ENCODE measurements around the gene CXCL8.
A peak's percentile ranks its signal among the peaks of the same experiment; 100 is the strongest.

CXCL8 gene

GRCh38 chr4:73725510-73725909 lies 14.9 kb upstream of the CXCL8 start:
- DNase-seq (ENCODE audit: low spot score in 2 of 2): no peak
- in situ Hi-C loops (cut with MboI; ENCODE audit: low sequenced_read_pairs): no loop called here
- Histone ChIP-seq H3K4me3 (no peak overlapping the region), H3K27me3 (ENCODE audit: low read depth) (no peaks in the 10 kb centered on the region), H3K9me3 (no peaks in the 10 kb centered on the region), H3K36me3 (replicated peaks) (no peaks in the 10 kb centered on the region), H3K4me1 (no peaks in the 10 kb centered on the region)

GRCh38 chr4:73725985-73726384 lies 14.4 kb upstream of the CXCL8 start:
- no peak overlapping the region for H3K4me3 ChIP-seq
- in situ Hi-C loops (cut with MboI; ENCODE audit: low sequenced_read_pairs): no loop called here
- H3K36me3 ChIP-seq (replicated peaks): no peaks in the 10 kb centered on the region
- H3K27me3 ChIP-seq (ENCODE audit: low read depth): no peaks in the 10 kb centered on the region
- no peaks in the 10 kb centered on the region for H3K4me1 ChIP-seq
- no peak for DNase-seq (ENCODE audit: low spot score in 2 of 2)
- H3K9me3 ChIP-seq: no peaks in the 10 kb centered on the region

- no peak for DNase-seq (ENCODE audit: low spot score in 2 of 2)
- Histone ChIP-seq H3K4me1 (no peaks in the 10 kb centered on the region), H3K27me3 (ENCODE audit: low read depth) (no peaks in the 10 kb centered on the region), H3K4me3 (no peak overlapping the region), H3K9me3 (no peaks in the 10 kb centered on the region), H3K36me3 (replicated peaks) (no peaks in the 10 kb centered on the region)
- in situ Hi-C loops (cut with MboI; ENCODE audit: low sequenced_read_pairs): no loop called here
Observed at GRCh38 chr4:73727685-73728084, 12.7 kb upstream of the CXCL8 start.

GRCh38 chr4:73728091-73728741 lies 12.2 kb upstream of the CXCL8 start:
- Histone ChIP-seq H3K9me3 (no peaks in the 10 kb centered on the region), H3K27me3 (ENCODE audit: low read depth) (no peaks in the 10 kb centered on the region), H3K36me3 (replicated peaks) (no peaks in the 10 kb centered on the region), H3K4me1 (no peaks in the 10 kb centered on the region), H3K4me3 (no peak overlapping the region)
- in situ Hi-C loops (cut with MboI; ENCODE audit: low sequenced_read_pairs): no loop called here
- DNase-seq (ENCODE audit: low spot score in 2 of 2): no peak

GRCh38 chr4:73729534-73730165 lies 10.7 kb upstream of the CXCL8 start:
- Histone ChIP-seq H3K36me3 (replicated peaks) (no peaks in the 10 kb centered on the region), H3K4me1 (no peaks in the 10 kb centered on the region), H3K27me3 (ENCODE audit: low read depth) (no peaks in the 10 kb centered on the region), H3K4me3 (no peak overlapping the region), H3K9me3 (no peaks in the 10 kb centered on the region)
- in situ Hi-C loops (cut with MboI; ENCODE audit: low sequenced_read_pairs): no loop called here
- peak; percentile 51 to 55 for DNase-seq (ENCODE audit: low spot score in 2 of 2)

GRCh38 chr4:73730292-73730691 lies 10.1 kb upstream of the CXCL8 start:
- H3K4me1 ChIP-seq: no peaks in the 10 kb centered on the region
- DNase-seq (ENCODE audit: low spot score in 2 of 2): no peak
- H3K9me3 ChIP-seq: no peaks in the 10 kb centered on the region
- no peaks in the 10 kb centered on the region for H3K36me3 ChIP-seq (replicated peaks)
- H3K4me3 ChIP-seq: no peak overlapping the region
- in situ Hi-C loops (cut with MboI; ENCODE audit: low sequenced_read_pairs): no loop called here
- H3K27me3 ChIP-seq (ENCODE audit: low read depth): no peaks in the 10 kb centered on the region

- Histone ChIP-seq H3K4me3 (no peak overlapping the region), H3K27me3 (ENCODE audit: low read depth) (no peaks in the 10 kb centered on the region), H3K9me3 (no peaks in the 10 kb centered on the region), H3K4me1 (no peaks in the 10 kb centered on the region), H3K36me3 (replicated peaks) (no peaks in the 10 kb centered on the region)
- no peak for DNase-seq (ENCODE audit: low spot score in 2 of 2)
- in situ Hi-C loops (cut with MboI; ENCODE audit: low sequenced_read_pairs): no loop called here
Observed at GRCh38 chr4:73730867-73731266, 9.5 kb upstream of the CXCL8 start.

GRCh38 chr4:73731968-73732610 lies 8.3 kb upstream of the CXCL8 start:
- no peaks in the 10 kb centered on the region for H3K36me3 ChIP-seq (replicated peaks)
- H3K4me1 ChIP-seq: no peaks in the 10 kb centered on the region
- no peak overlapping the region for H3K4me3 ChIP-seq
- H3K9me3 ChIP-seq: no peaks in the 10 kb centered on the region
- DNase-seq (ENCODE audit: low spot score in 2 of 2): no peak
- no peaks in the 10 kb centered on the region for H3K27me3 ChIP-seq (ENCODE audit: low read depth)
- in situ Hi-C loops (cut with MboI; ENCODE audit: low sequenced_read_pairs): no loop called here

GRCh38 chr4:73732759-73733431 lies 7.5 kb upstream of the CXCL8 start:
- Histone ChIP-seq H3K4me1 (no peaks in the 10 kb centered on the region), H3K9me3 (no peaks in the 10 kb centered on the region), H3K27me3 (ENCODE audit: low read depth) (no peaks in the 10 kb centered on the region), H3K4me3 (no peak overlapping the region), H3K36me3 (replicated peaks) (no peaks in the 10 kb centered on the region)
- no peak for DNase-seq (ENCODE audit: low spot score in 2 of 2)
- in situ Hi-C loops (cut with MboI; ENCODE audit: low sequenced_read_pairs): no loop called here

- in situ Hi-C loops (cut with MboI; ENCODE audit: low sequenced_read_pairs): no loop called here
- H3K36me3 ChIP-seq (replicated peaks): no peaks in the 10 kb centered on the region
- H3K4me1 ChIP-seq: no peaks in the 10 kb centered on the region
- DNase-seq (ENCODE audit: low spot score in 2 of 2): no peak
- H3K4me3 ChIP-seq: no peak overlapping the region
- no peaks in the 10 kb centered on the region for H3K9me3 ChIP-seq
- H3K27me3 ChIP-seq (ENCODE audit: low read depth): no peaks in the 10 kb centered on the region; the same call in 1 of the 2 replicates
Observed at GRCh38 chr4:73734530-73735001, 5.8 kb upstream of the CXCL8 start.

- no peak for DNase-seq (ENCODE audit: low spot score in 2 of 2)
- in situ Hi-C loops (cut with MboI; ENCODE audit: low sequenced_read_pairs): no loop called here
- Histone ChIP-seq H3K4me1 (no peaks in the 10 kb centered on the region), H3K4me3 (no peak overlapping the region), H3K27me3 (ENCODE audit: low read depth) (no peaks in the 10 kb centered on the region; the same call in 1 of the 2 replicates), H3K9me3 (no peaks in the 10 kb centered on the region), H3K36me3 (replicated peaks) (no peaks in the 10 kb centered on the region)
Observed at GRCh38 chr4:73735231-73735630, 5.1 kb upstream of the CXCL8 start.

GRCh38 chr4:73741031-73741749 lies 821 bp downstream of the CXCL8 start:
- no peaks in the 10 kb centered on the region for H3K4me1 ChIP-seq
- H3K36me3 ChIP-seq (replicated peaks): no peaks in the 10 kb centered on the region
- DNase-seq (ENCODE audit: low spot score in 2 of 2): no peak
- in situ Hi-C loops (cut with MboI; ENCODE audit: low sequenced_read_pairs): no loop called here
- no peaks in the 10 kb centered on the region for H3K9me3 ChIP-seq
- H3K4me3 ChIP-seq: no peak overlapping the region
- no peaks in the 10 kb centered on the region; the same call in 1 of the 2 replicates for H3K27me3 ChIP-seq (ENCODE audit: low read depth)

GRCh38 chr4:73741750-73742489 lies 1.6 kb downstream of the CXCL8 start:
- Histone ChIP-seq H3K4me1 (no peaks in the 10 kb centered on the region), H3K36me3 (replicated peaks) (no peaks in the 10 kb centered on the region), H3K9me3 (no peaks in the 10 kb centered on the region), H3K27me3 (ENCODE audit: low read depth) (no peaks in the 10 kb centered on the region; the same call in 1 of the 2 replicates), H3K4me3 (no peak overlapping the region)
- in situ Hi-C loops (cut with MboI; ENCODE audit: low sequenced_read_pairs): no loop called here
- DNase-seq (ENCODE audit: low spot score in 2 of 2): no peak
